Measurements from ENCODE around the gene AAGAB. TPM values are rescaled to one million over a fixed set of nuclear protein-coding genes. Genes with fewer than 3 reads are reported as not detected.

Gene AAGAB
- total RNA-seq, 1 experiment from 2014 or later = 39.7 TPM

DNA sequence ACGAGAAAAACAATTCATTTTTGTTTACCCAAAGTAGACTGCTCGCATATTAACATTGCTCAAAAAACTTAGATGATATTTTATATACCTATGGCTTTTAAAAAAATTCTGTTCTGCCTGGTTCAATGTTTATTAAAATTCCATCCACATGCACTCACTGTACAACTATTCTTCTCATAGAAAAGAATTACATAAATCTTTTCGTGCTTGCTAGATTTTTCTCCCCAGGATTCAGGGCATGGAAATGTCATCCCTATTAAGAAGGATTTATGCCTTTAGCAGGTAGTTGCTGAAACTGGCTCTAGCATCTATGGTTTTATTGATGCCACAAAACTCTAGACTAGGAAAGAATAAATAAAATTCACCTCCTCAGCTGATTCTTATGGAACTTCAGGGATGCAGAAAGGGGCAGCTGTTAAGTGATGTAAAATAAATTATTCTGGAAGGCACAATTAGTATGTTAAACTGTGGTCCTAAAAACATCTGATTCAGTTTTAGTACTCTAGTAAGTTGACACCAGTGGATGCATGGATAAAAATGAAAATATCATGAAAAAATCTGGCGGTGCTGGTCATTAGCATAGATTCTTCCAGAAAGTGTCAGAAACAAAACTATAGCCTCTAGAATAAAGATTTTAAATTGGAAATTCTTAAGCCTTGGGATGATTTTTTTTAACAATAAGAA, 41.6 kb downstream of the AAGAB start:
- DNase-seq (ENCODE audit: extremely low read depth, low read depth) = no peak

- DNase-seq (ENCODE audit: extremely low read depth, low read depth) = no peak
Observed at GRCh38 chr15:67210555-67211168, 43.8 kb downstream of the AAGAB start.

DNA sequence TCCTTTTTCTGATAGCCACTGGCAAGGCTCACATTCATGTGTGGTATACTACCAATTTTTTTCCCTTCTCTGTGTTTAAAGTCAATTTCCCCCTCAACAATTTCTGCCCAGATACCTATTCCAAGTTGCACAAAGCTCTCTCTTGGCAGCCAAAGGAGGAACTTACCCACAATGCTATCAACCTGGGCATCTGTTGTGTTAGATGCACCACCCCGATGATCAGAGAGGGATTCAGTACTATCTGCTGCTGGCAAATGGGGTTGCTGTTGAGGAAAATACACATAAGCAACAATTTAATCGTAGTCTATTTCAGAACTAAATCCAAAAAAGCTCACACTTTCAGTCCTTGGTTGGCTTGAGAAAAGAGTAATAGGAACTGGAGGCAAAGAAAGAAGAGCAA, 46.1 kb downstream of the AAGAB start:
- no peak for DNase-seq (ENCODE audit: extremely low read depth, low read depth)

DNA sequence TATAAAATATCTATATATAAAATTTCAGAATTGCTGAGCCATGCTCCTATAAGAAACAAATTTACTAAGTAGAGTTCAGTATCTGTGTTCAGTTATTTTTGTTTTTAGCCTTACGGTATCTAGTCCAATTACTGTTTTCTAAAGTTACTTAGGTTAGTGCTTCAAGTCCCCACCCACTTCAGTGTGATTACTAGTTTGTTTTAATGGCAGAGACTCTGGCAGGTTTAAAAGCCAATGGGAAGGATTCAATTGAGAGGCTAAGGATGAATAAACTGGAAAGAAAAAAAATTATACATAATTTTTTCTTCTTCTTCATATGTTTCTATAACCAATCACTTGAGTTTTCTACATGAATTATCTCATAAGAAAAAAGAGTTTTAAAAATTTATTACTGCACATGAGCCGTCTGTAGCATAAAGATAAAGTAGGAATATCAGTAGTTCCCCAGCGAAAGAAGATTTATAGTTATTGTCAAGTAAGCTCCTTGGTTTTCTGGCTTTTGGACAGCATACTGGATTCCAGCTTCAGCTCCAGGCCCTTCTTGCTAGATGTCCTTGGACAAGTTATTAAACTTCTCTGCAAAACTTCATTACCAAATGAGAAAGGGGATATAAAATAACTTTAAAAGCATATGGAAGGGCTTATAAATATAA, 46.8 kb downstream of the AAGAB start:
- no peak for DNase-seq (ENCODE audit: extremely low read depth, low read depth)

- no peak for DNase-seq (ENCODE audit: extremely low read depth, low read depth)
Observed at GRCh38 chr15:67202991-67203390, 51.5 kb downstream of the AAGAB start.

DNA sequence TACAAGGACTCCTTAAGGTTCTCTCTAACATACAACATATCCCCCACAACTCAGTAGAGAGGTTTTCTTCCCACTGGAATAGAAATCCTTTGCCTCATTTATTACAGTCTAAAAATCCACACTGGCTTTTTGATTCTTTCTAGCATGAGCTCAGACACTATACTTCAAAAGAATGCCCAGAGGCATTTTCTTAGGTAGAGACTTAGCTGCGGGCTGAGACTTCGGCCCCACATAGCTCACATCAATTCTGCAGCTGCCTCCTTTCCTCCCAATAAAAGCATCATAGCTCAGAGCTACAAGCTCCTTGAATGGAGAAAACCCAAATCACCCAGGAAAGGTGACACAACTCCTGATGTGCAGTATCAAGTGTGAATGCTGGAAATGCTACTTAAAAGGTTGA, 52.4 kb downstream of the AAGAB start:
- DNase-seq (ENCODE audit: extremely low read depth, low read depth) = no peak

- no peak for DNase-seq (ENCODE audit: extremely low read depth, low read depth)
Observed at GRCh38 chr15:67201136-67201535, 53.3 kb downstream of the AAGAB start.

- DNase-seq (ENCODE audit: extremely low read depth, low read depth) = no peak
Observed at GRCh38 chr15:67199881-67200763, 54.3 kb downstream of the AAGAB start.

DNA sequence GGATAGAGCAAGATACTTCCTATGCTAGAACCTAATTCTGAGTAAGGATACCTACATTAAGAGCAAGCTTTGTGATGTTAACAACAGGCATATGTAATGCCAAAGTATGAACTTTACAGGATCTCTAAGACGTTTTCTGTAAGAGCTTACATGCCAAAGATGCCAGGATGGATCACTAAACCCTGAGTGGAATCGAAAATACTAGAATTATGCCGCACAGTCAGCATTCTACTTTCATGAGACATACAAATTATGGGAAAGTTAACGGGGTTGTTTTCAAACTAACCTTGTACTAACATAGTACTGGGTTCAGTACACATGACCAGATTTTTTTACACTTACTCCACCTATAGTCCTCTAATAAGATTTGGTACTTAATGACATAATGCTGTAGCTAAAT, 55.1 kb downstream of the AAGAB start:
- no peak for DNase-seq (ENCODE audit: extremely low read depth, low read depth)

GRCh38 chr15:67198157-67198754, 56.2 kb downstream of the AAGAB start:
- no peak for DNase-seq (ENCODE audit: extremely low read depth, low read depth)

DNA sequence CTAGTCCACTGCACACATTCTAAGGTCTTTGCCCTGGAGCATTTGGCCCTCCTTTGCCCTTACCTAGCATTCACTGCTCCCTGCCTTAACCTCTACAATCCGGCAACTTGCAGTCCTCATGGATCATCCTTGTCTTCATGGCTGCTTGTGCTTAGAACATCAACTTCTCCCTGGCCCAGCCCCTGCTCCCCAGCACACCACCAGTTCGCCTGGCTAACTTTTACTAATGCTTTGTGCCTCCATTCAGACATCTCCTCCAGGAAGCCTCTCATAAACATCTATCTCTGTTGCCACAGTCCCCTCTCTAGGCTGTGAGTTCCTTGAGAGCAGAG, 57.1 kb downstream of the AAGAB start:
- DNase-seq (ENCODE audit: extremely low read depth, low read depth) = no peak

- DNase-seq (ENCODE audit: extremely low read depth, low read depth) = no peak
Observed at GRCh38 chr15:67196672-67197363, 57.6 kb downstream of the AAGAB start.

GRCh38 chr15:67196222-67196621, 58.2 kb downstream of the AAGAB start:
- no peak for DNase-seq (ENCODE audit: extremely low read depth, low read depth)

- no peak for DNase-seq (ENCODE audit: extremely low read depth, low read depth)
Observed at GRCh38 chr15:67195305-67195704, 59.2 kb downstream of the AAGAB start.

GRCh38 chr15:67194171-67195114, 60.0 kb downstream of the AAGAB start:
- no peak for DNase-seq (ENCODE audit: extremely low read depth, low read depth)

GRCh38 chr15:67193223-67193990, 61.1 kb downstream of the AAGAB start:
- no peak for DNase-seq (ENCODE audit: extremely low read depth, low read depth)

DNA sequence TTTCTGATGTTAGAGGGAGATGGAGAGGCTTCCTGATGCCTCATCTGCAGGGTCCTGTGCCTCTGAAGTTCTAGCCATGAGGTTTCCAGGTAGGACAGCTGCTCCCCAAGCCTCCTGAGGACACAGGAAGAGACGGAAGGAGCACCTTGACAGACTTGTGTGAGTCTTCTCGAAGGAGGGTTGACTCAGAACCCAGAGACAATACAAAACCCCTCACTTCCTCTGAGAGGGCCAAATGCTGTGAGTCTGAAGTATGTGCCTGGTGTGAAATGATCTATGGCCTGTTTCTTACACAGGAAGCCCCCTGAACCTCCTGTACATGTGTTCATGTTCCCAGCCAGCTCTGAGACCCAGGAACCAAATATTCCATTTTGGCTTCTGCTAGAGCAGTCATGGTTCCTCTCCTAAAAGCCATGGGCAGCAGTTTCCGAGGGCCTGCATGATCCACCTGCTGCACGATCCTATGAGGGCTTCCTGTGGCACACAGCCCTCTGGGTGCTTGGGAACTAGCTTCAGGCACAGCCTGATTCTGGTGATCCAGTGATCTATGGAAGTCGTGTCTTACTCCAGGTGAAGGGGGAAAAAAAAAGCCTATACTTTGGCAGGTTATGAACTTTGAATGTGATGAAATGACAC, 62.2 kb downstream of the AAGAB start:
- no peak for DNase-seq (ENCODE audit: extremely low read depth, low read depth)

DNA sequence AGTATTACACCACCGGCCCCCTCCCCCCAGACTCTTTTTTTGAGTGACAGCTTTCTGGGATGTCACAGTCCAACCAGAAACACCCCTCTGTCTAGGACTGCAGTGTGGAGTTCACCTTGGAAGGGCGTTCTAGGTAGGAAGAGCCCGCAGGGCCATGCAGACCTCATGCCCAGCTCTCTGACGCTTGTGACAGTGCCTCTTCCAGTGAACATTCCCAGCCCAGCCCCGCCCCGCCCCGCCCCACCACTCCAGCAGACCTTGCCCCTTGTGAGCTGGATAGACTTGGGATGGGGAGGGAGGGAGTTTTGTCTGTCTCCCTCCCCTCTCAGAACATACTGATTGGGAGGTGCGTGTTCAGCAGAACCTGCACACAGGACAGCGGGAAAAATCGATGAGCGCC, 63.6 kb downstream of the AAGAB start:
- DNase-seq (ENCODE audit: extremely low read depth, low read depth) = no peak
